Tibial artery (tissue), 4 donors: Measurements from ENCODE around the gene SEMA3E.

Experiments
- DNase-seq, 2 donors: peaks; one replicate each; pipeline ENCODE4 v3.0.0-alpha.2; 2019
- H3K27ac ChIP-seq, 2 donors: fragments of 200-600 bp; sonication (generic) in 1 of 2; 1 replicate in 1 of 2; 2 replicates in 1 of 2; pipeline ENCODE4 v1.5.1; 2018 to 2019; ENCODE audit warnings: mild to moderate bottlenecking in 1 of 2
- H3K27me3 ChIP-seq, 2 donors: fragments of 200-600 bp; sonication (generic) in 1 of 2; one replicate each; pipeline versions ENCODE4 v1.5.1 to v1.6.0; 2016 to 2019
- H3K36me3 ChIP-seq, 3 donors: fragments of 200-600 bp; sonication (generic) in 2 of 3; one replicate each; pipeline ENCODE4 v1.5.1; 2016 to 2019; ENCODE audit warnings: mild to moderate bottlenecking in 2 of 3
- H3K4me1 ChIP-seq, 4 donors: fragments of 200-600 bp; sonication (generic) in 2 of 4; 1 replicate in 3 of 4; 2 replicates in 1 of 4; pipeline ENCODE4 v1.5.1; 2016 to 2019
- H3K4me3 ChIP-seq, 2 donors: fragments of 200-600 bp; sonication (generic) in 1 of 2; 1 replicate in 1 of 2; 2 replicates in 1 of 2; pipeline ENCODE4 v1.5.1; 2018 to 2019; ENCODE audit warnings: mild to moderate bottlenecking in 2 of 2
- H3K9me3 ChIP-seq, 3 donors: fragments of 200-600 bp; sonication (generic) in 1 of 3; one replicate each; pipeline ENCODE4 v1.5.1; 2016 to 2019
- intact Hi-C: fragments of 100-400 bp; cut with DNase I; formaldehyde crosslinking; loops from one replicate; pipeline ENCODE4 v1.15.0; 2023; ENCODE audit warnings: low total_unique reads
- TF ChIP-seq, protein P1 (sequence below), 2 experiments: fragments of 200-600 bp in 1 of 2; fragments of 450-650 bp in 1 of 2; IDR thresholded peaks; one replicate each; pipeline ENCODE4 v1.5.1; 2017 to 2019; ENCODE audit warnings: antibody characterized with exemption in 2 of 2, mild to moderate bottlenecking in 1 of 2, moderate library complexity in 1 of 2

Gene SEMA3E

DNA sequence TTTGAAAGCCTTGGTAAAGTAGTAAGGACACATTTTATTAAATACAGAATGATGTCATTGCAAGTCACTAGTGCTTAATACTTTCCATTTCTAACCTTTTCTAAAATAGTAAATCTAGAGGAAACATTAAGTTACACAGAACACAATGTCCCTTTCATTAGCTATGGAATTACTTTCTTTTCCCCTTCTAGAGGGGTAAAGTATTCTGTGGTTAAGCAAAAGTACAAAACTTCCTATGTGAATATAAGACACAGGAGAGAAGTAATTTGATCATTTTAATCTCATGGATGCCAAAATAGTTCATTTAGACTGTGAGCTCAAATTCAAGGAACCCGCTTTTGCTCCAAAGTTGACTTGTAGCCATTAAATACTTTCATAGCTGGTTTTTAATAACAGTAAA is 49.8 kb downstream of the SEMA3E start:
- DNase-seq, result no peak
- H3K27me3 ChIP-seq, result no peaks in the 10 kb centered on the region
- no peaks in the 10 kb centered on the region for H3K36me3 ChIP-seq
- H3K4me3 ChIP-seq, result no peak overlapping the region
- intact Hi-C loops, result no loop called here
- TF ChIP-seq, protein P1, sequence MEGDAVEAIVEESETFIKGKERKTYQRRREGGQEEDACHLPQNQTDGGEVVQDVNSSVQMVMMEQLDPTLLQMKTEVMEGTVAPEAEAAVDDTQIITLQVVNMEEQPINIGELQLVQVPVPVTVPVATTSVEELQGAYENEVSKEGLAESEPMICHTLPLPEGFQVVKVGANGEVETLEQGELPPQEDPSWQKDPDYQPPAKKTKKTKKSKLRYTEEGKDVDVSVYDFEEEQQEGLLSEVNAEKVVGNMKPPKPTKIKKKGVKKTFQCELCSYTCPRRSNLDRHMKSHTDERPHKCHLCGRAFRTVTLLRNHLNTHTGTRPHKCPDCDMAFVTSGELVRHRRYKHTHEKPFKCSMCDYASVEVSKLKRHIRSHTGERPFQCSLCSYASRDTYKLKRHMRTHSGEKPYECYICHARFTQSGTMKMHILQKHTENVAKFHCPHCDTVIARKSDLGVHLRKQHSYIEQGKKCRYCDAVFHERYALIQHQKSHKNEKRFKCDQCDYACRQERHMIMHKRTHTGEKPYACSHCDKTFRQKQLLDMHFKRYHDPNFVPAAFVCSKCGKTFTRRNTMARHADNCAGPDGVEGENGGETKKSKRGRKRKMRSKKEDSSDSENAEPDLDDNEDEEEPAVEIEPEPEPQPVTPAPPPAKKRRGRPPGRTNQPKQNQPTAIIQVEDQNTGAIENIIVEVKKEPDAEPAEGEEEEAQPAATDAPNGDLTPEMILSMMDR (IDR thresholded peaks at IDR 0.05), result no peak
- H3K4me1 ChIP-seq, result no peaks in the 10 kb centered on the region
- no peak overlapping the region for H3K27ac ChIP-seq
- no peaks in the 10 kb centered on the region for H3K9me3 ChIP-seq

DNA sequence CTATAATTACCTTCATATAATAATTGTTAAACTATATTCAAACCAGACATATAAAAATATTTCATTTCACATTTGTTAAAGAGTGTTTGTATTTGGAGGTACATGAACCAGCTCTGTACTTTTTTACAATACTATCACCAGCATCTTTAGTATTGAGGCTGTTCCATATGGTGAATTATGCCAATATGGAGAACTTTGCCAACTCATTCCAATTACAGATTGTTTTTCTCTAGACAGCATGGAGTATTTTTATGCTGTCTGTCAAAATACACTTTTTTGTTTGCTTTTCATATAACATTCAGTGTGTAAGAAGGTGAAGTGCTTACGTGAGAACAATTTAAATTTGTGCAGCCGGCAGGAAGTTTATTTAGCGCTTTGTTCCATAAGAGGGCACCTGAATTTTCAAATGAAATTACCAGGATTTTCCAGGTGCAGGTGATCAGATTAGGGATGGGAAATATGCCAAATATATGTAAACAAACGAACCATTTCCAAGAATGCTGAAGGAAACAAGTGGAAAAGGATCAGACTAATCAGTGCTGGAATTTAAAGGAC is 54.9 kb downstream of the SEMA3E start:
- Histone ChIP-seq H3K36me3 (no peaks in the 10 kb centered on the region), H3K4me3 (no peak overlapping the region), H3K9me3 (no peaks in the 10 kb centered on the region), H3K27ac (no peak overlapping the region), H3K4me1 (no peaks in the 10 kb centered on the region), H3K27me3 (no peaks in the 10 kb centered on the region)
- DNase-seq, result no peak
- TF ChIP-seq, protein P1 (IDR thresholded peaks at IDR 0.05), result no peak
- intact Hi-C loops, result no loop called here

DNA sequence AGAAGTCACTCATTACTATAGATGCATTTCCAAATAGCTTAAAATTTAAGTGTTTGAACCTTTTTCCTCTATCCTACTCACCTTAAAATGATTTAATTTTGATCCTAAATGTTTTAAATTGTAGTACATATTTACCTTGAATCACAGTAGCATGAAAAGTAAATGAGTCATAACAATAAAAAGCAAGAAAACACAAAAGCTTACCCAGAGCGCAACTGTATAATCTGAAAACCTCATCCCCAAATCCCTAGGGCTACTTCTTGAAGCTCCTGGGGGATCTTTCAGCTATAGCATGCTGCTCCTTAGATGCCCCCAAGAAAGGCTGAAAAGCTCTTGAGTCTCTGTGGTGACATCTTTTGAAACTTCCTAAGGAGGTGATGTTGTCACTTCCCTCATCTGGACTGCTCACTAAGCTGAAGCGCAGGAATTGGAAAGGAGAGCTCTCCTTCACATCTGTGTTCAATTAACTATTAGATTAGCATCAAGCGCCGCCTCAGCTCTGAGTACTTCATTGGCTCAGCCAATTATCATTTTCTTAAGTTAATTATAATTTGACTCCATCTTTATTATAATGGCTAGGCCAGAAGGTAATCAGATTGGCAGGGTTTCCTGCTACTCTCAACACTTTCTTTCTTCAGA is 60.2 kb downstream of the SEMA3E start:
- H3K27ac ChIP-seq, result no peak overlapping the region
- no peaks in the 10 kb centered on the region for H3K9me3 ChIP-seq
- DNase-seq, result no peak
- no peaks in the 10 kb centered on the region for H3K4me1 ChIP-seq
- H3K36me3 ChIP-seq, result no peaks in the 10 kb centered on the region
- no peaks in the 10 kb centered on the region for H3K27me3 ChIP-seq
- intact Hi-C loops, result no loop called here
- TF ChIP-seq, protein P1 (IDR thresholded peaks at IDR 0.05), result no peak
- H3K4me3 ChIP-seq, result no peak overlapping the region

DNA sequence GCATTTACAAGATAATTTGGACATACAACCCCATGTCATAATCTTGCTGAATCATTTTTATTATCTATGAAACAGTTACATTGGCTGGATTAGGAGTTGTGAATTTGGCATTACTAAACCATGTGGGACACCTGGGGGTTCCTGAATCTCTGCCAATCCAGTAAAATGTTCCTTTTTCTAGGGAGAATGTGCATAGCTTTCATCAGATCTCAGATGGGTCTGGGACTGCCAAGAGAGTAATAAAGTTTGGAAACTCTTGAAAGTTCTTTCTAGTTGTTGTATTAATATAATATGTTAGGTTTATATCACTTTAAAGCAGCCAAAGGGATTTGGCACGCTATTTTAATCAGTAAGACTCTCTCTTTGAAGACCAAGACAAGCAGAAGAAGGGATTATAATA is 62.7 kb downstream of the SEMA3E start:
- TF ChIP-seq, protein P1 (IDR thresholded peaks at IDR 0.05), result no peak
- no peak overlapping the region for H3K27ac ChIP-seq
- no peak for DNase-seq
- H3K27me3 ChIP-seq, result no peaks in the 10 kb centered on the region
- H3K4me1 ChIP-seq, result no peaks in the 10 kb centered on the region
- no peaks in the 10 kb centered on the region for H3K9me3 ChIP-seq
- H3K4me3 ChIP-seq, result no peak overlapping the region
- H3K36me3 ChIP-seq, result no peaks in the 10 kb centered on the region
- intact Hi-C loops, result no loop called here

DNA sequence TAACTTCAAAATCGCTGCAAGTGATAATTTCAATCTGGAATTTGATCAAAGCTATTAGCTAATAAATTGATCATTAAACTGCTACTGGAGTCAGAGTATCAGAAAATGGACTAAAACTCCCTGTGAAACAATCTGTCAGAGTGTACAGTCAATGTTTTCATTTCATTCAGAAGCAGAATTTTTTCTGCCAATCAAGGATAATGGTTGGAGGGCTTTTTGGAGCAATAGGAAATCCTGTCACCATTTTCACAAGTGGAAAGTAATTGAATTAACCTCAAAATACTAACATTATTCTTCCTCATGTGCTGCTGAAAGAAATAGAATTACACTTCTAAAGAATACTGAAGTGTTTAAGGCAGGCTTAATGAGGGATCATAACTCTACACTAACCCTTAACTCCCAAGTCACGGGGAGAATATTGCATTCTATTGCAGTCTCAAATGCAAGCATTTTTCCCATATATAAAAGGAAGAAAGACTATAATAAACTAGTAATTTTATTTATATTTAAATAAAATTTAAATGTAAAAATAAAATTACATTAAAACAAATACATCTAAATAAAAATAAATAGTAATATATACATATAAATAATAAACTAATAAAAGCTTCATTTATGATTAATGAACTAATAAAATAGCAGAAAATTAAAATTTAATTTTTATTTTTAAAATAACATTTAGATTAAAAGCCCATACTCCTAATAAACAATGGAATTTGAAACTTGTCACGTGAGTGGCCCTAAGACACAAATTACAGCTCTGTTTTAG is 67.1 kb downstream of the SEMA3E start:
- Histone ChIP-seq H3K27ac (no peak overlapping the region), H3K4me1 (no peaks in the 10 kb centered on the region), H3K27me3 (no peaks in the 10 kb centered on the region), H3K9me3 (no peaks in the 10 kb centered on the region), H3K36me3 (no peaks in the 10 kb centered on the region), H3K4me3 (no peak overlapping the region)
- TF ChIP-seq, protein P1 (IDR thresholded peaks at IDR 0.05), result no peak
- intact Hi-C loops, result no loop called here
- no peak for DNase-seq
